GM12892 (cell line): ENCODE results near the gene IL33.

Experiments
- POLR2AphosphoS5 ChIP-seq: IDR thresholded peaks from 2 replicates; pipeline ENCODE4 v1.6.1; 2011; ENCODE audit warnings: low read depth, low read length, control low read depth
- TAF1 ChIP-seq: IDR thresholded peaks from 2 replicates; pipeline ENCODE4 v1.6.1; 2011; ENCODE audit warnings: low read depth, mild to moderate bottlenecking, control low read depth, low read length, borderline replicate concordance

DNA sequence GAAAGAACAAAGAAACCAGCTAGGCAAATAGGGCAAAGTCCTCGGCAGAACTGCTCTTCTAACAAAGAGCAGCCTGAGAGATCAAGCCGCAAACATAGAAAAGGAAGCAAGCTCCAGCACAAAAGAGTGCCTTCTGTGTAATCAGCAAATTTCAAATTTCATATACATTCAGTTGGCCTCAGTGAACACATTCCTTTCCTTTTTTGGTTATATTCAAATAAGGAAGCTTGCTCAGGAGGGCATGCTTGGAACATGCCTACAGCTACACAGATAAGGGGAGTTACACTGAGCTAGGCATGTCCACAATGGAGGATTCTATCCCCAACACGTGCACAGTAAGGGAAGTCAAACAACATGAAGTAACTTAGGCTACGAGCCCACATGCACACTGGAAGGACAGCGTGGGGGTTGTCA, 23.4 kb downstream of the IL33 start:
- TF ChIP-seq POLR2AphosphoS5 = no peak
- no peak for TF ChIP-seq TAF1
